NCI-H510A treated with DMSO at 0.1 percent for 48 hours (cell line): Measurements from ENCODE around the gene MAML2.

Source experiments
- DNase-seq: peaks from one replicate; lab custom pipeline; 2025; lab: John Stamatoyannopoulos, UW

The MAML2 gene

GRCh38 chr11:96318399-96318798 lies 24.6 kb downstream of the MAML2 start:
- DNase-seq, result no peak

GRCh38 chr11:96317985-96318384 lies 25.0 kb downstream of the MAML2 start:
- no peak for DNase-seq

GRCh38 chr11:96317571-96317970 lies 25.4 kb downstream of the MAML2 start:
- no peak for DNase-seq

- no peak for DNase-seq
These were observed 26.1 kb downstream of the MAML2 start for GRCh38 chr11:96316869-96317268.

- DNase-seq, result no peak
These were observed 27.5 kb downstream of the MAML2 start for GRCh38 chr11:96315476-96315875.

- DNase-seq, result no peak
These were observed 28.5 kb downstream of the MAML2 start for GRCh38 chr11:96314326-96315020.

GRCh38 chr11:96313163-96313562 lies 29.8 kb downstream of the MAML2 start:
- no peak for DNase-seq

- DNase-seq, result no peak
These were observed 31.9 kb downstream of the MAML2 start for GRCh38 chr11:96311120-96311568.

- DNase-seq, result no peak
These were observed 32.8 kb downstream of the MAML2 start for GRCh38 chr11:96310236-96310635.

- no peak for DNase-seq
These were observed 33.4 kb downstream of the MAML2 start for GRCh38 chr11:96309643-96310017.

- no peak for DNase-seq
These were observed 33.9 kb downstream of the MAML2 start for GRCh38 chr11:96309016-96309642.

GRCh38 chr11:96307776-96308140 lies 35.2 kb downstream of the MAML2 start:
- DNase-seq, result no peak

- DNase-seq, result no peak
These were observed 35.8 kb downstream of the MAML2 start for GRCh38 chr11:96306933-96307775.

- no peak for DNase-seq
These were observed 36.4 kb downstream of the MAML2 start for GRCh38 chr11:96306600-96306932.

GRCh38 chr11:96306071-96306470 lies 36.9 kb downstream of the MAML2 start:
- no peak for DNase-seq

GRCh38 chr11:96303980-96304379 lies 39.0 kb downstream of the MAML2 start:
- no peak for DNase-seq

- no peak for DNase-seq
These were observed 39.9 kb downstream of the MAML2 start for GRCh38 chr11:96303064-96303463.

GRCh38 chr11:96301818-96302217 lies 41.2 kb downstream of the MAML2 start:
- DNase-seq, result no peak

GRCh38 chr11:96299155-96299888 lies 43.7 kb downstream of the MAML2 start:
- no peak for DNase-seq

- no peak for DNase-seq
These were observed 47.6 kb downstream of the MAML2 start for GRCh38 chr11:96295369-96295768.

GRCh38 chr11:96294289-96294688 lies 48.7 kb downstream of the MAML2 start:
- no peak for DNase-seq

GRCh38 chr11:96293598-96294021 lies 49.4 kb downstream of the MAML2 start:
- DNase-seq, result no peak
